ENCODE data around the gene CLIC1. TPM values are rescaled to one million over a fixed set of nuclear protein-coding genes. Genes with fewer than 3 reads are reported as not detected.

The CLIC1 gene
- total RNA-seq, 4 donors from 2014 or later, result 239 to 420 (median 333) TPM

GRCh38 chr6:31727034-31727716 is 9.2 kb downstream of the CLIC1 start:
- Histone ChIP-seq H3K27ac (peak overlapping the region; percentile 91), H3K4me3 (no peak overlapping the region), H3K27me3 (no peaks in the 10 kb centered on the region), H3K36me3 (peaks cover 44% of the 10 kb centered on the region), H3K9me3 (no peaks in the 10 kb centered on the region), H3K4me1 (peaks cover 46% of the 10 kb centered on the region)
- no peak for DNase-seq (ENCODE audit: low spot score in 2 of 2)
- TF ChIP-seq EP300 (IDR thresholded peaks at IDR 0.05), result no peak
- TF ChIP-seq, protein P1, sequence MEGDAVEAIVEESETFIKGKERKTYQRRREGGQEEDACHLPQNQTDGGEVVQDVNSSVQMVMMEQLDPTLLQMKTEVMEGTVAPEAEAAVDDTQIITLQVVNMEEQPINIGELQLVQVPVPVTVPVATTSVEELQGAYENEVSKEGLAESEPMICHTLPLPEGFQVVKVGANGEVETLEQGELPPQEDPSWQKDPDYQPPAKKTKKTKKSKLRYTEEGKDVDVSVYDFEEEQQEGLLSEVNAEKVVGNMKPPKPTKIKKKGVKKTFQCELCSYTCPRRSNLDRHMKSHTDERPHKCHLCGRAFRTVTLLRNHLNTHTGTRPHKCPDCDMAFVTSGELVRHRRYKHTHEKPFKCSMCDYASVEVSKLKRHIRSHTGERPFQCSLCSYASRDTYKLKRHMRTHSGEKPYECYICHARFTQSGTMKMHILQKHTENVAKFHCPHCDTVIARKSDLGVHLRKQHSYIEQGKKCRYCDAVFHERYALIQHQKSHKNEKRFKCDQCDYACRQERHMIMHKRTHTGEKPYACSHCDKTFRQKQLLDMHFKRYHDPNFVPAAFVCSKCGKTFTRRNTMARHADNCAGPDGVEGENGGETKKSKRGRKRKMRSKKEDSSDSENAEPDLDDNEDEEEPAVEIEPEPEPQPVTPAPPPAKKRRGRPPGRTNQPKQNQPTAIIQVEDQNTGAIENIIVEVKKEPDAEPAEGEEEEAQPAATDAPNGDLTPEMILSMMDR (IDR thresholded peaks at IDR 0.05), result no peak
- TF ChIP-seq POLR2A (IDR thresholded peaks at IDR 0.05), result no peak
- no peak for TF ChIP-seq POLR2AphosphoS5 (IDR thresholded peaks at IDR 0.05)
- 73% methylated on average over 7 of the region's 7 CpGs for WGBS

GRCh38 chr6:31725502-31726350 is 10.6 kb downstream of the CLIC1 start:
- Histone ChIP-seq H3K27ac (peak overlapping the region; percentile 38), H3K9me3 (no peaks in the 10 kb centered on the region), H3K4me3 (no peak overlapping the region), H3K27me3 (no peaks in the 10 kb centered on the region), H3K4me1 (peaks cover 44% of the 10 kb centered on the region), H3K36me3 (peaks cover 29% of the 10 kb centered on the region)
- TF ChIP-seq, protein P1 (IDR thresholded peaks at IDR 0.05), result no peak
- TF ChIP-seq EP300 (IDR thresholded peaks at IDR 0.05) (no peak), POLR2A (IDR thresholded peaks at IDR 0.05) (no peak), POLR2AphosphoS5 (IDR thresholded peaks at IDR 0.05) (no peak)
- no peak for DNase-seq (ENCODE audit: low spot score in 2 of 2)
- WGBS, result 74% methylated on average over 12 of the region's 12 CpGs

GRCh38 chr6:31723980-31724691 is 12.2 kb downstream of the CLIC1 start:
- TF ChIP-seq POLR2A (IDR thresholded peaks at IDR 0.05) (no peak), POLR2AphosphoS5 (IDR thresholded peaks at IDR 0.05) (no peak), EP300 (IDR thresholded peaks at IDR 0.05) (no peak)
- TF ChIP-seq, protein P1 (IDR thresholded peaks at IDR 0.05), result no peak
- Histone ChIP-seq H3K4me1 (peaks cover 46% of the 10 kb centered on the region), H3K4me3 (no peak overlapping the region), H3K27me3 (no peaks in the 10 kb centered on the region), H3K9me3 (no peaks in the 10 kb centered on the region), H3K36me3 (peaks cover 25% of the 10 kb centered on the region), H3K27ac (no peak overlapping the region)
- WGBS, result 87% methylated on average over 22 of the region's 25 CpGs
- DNase-seq (ENCODE audit: low spot score in 2 of 2), result no peak

- TF ChIP-seq POLR2AphosphoS5 (IDR thresholded peaks at IDR 0.05) (no peak), EP300 (IDR thresholded peaks at IDR 0.05) (no peak), POLR2A (IDR thresholded peaks at IDR 0.05) (no peak)
- TF ChIP-seq, protein P1 (IDR thresholded peaks at IDR 0.05), result no peak
- Histone ChIP-seq H3K4me3 (no peak within 1 kb of the TSS), H3K9me3 (no peaks in the 10 kb centered on the region), H3K27ac (peak within 1 kb of the TSS; percentile 88), H3K27me3 (no peaks in the 10 kb centered on the region), H3K4me1 (peaks cover 46% of the 10 kb centered on the region), H3K36me3 (peaks cover 25% of the 10 kb centered on the region)
- 84% methylated on average over 33 of the region's 46 CpGs for WGBS
- no peak for DNase-seq (ENCODE audit: low spot score in 2 of 2)
These were observed 12.9 kb downstream of the CLIC1 start, which contains the start of gene MPIG6B for GRCh38 chr6:31723245-31723979. TSS of gene MPIG6B (plus strand) at chr6:31723373. CDS start at chr6:31723384, 11 bp downstream.
